ENCODE measurements around the gene P3H2.

GRCh38 chr3:189990826-189991225 lies 129.9 kb downstream of the P3H2 start:
- no peak for TF ChIP-seq CTCF (conservative IDR thresholded peaks at IDR 0.05 in 1 of 2, IDR thresholded peaks at IDR 0.05 in 1 of 2; ENCODE audit: extremely low read depth in 1 of 2, insufficient read depth in 1 of 2, low read depth in 1 of 2, low read length in 2 of 2)
- no peak for TF ChIP-seq EZH2 (IDR thresholded peaks at IDR 0.05; ENCODE audit: borderline replicate concordance, low read length)

Data from mammary epithelial cell (primary cell).